HG03442 (cell line): ENCODE data around the gene PATJ.
"Not testable (repeated sequence)": the region's sequence is repeated elsewhere in the genome, so short reads cannot be mapped to it uniquely, and the experiment has no call there.

ENCODE experiments used
- ATAC-seq: cut with Tn5 transposase; IDR thresholded peaks from one replicate; pipeline ENCODE4 v1.9.1; 2021; ENCODE audit warnings: mild to moderate bottlenecking, moderate library complexity; ENCODE audit not compliant: unreplicated experiment

Gene PATJ

DNA sequence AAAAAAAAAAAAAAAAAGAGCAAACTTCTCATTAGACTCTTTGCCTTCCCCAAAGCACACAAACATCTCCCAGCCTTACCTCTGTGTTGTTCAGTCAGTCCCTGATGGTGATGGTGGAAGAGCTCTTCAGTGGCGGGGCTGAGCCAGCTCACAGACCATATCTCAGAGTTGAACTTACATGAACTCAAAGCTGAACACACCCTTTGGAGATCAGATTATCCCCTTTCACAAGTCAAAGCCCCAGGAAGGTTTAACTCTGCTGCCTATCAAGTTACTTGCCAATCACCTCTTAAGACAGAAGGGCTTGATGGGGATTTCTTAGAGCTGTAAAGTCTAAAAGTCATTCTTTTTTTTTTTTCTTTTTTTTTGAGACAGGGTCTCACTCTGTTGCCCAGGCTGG is 397.1 kb downstream of the PATJ start:
- ATAC-seq, result no peak

DNA sequence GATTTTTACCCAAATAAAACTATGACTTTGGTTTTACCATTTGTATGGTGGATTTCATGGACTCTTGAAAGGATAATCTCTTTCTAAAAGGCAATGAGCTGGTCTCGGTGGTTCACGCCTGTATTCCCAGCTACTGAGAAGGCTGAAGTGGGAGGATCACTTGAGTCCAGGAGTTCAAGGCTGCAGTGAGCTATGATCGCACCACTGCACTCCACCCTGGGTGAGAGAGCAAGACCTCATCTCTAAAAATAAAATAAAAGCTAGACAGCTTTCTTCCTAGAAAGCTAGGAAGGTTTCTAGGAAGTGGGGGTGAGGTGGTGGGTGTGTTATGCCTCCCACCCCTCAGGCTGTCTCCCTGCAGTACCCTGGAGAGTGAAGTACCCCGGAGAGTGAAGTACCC is 398.4 kb downstream of the PATJ start:
- no peak for ATAC-seq

GRCh38 chr1:62142496-62142895 is 400.2 kb downstream of the PATJ start:
- ATAC-seq, result no peak

- ATAC-seq, result peak; percentile 50
Observed at GRCh38 chr1:62144238-62144831, 402.1 kb downstream of the PATJ start.

DNA sequence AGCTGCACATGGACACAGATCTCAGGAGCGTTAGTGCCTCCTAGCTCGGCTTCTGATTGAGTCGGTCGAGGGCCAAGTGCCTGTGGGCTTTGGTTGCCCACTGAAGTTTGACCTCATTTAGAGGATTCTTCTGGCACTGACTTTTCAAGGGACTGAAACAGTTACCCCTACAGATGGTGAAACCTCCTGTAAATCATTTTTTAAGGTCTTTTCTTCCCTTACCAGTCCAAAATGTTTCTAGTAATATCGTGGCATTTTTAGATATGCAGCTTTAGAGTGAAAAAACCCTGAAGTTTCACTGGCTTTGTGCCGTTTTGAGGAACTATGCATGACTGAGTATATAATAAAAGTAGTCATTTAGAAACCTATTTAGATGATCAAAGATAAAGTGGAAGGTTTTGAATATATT is 417.7 kb downstream of the PATJ start:
- ATAC-seq, result peak; percentile 78

- ATAC-seq, result no peak
Observed at GRCh38 chr1:62161711-62162110, 419.4 kb downstream of the PATJ start.

DNA sequence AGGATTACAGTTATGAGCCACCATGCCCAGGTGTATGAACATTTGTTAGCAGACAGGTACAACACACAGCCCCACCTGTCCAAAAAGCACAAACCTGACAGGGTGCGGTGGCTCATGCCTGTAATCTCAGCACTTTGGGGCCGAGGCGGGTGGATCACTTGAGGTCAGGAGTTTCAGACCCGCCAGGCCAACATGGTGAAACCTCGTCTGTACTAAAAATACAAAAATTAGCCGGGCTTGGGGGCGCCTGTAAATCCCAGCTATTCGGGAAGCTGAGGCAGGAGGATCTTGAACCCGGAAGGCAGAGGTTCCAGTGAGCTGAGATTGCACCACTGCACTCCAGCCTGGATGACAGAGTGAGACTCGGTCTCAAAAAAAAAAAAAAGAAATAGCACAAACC is 428.1 kb downstream of the PATJ start:
- ATAC-seq, result not testable (repeated sequence)

DNA sequence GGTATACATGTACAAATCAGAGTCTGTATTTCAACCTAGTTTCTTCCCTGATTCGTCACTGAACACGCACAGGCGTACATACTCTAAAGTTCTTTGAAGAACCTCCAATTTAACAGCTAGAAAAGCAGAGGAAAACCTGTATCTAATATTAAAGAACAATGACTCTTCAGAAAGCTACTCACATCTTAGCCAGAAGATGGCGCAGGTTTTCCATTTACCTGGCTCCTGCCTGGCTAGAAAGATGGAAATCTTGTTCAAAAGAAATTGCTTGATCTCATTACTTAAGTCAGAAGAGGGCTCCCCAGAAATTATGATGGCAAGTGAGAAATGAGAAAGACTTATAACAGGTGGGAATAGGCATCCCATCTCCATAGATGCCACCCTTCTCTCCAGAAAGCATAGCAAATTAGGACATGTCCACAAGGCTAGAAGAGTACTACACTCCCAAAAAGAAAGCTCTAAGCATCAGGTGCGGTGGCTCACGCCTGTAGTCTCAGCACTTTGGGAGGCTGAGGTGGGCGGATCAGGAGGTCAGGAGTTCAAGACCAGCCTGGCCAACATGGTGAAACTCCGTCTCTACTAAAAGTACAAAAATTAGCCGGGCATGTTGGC is 433.4 kb downstream of the PATJ start:
- no peak for ATAC-seq

GRCh38 chr1:62176597-62177312 is 434.5 kb downstream of the PATJ start:
- no peak for ATAC-seq

DNA sequence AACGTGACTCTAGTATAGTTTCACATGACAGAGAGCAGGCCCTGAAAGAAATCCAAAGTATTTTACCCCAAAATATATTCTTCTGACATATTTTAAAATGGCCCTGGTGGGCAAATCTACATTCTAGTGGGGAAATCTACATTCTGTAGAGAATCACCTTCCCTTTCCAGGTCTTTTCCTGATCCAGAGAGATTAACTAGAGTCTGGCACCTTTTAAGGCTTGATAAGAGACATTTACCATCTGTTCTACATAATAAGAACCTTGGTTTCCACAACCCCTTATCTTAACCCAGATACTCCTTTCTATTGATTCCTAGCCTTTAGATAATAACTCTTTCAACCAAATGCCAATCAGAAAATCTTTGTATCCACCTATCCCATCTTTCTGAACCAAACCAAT is 435.3 kb downstream of the PATJ start:
- no peak for ATAC-seq

GRCh38 chr1:62178372-62178771 is 436.1 kb downstream of the PATJ start:
- ATAC-seq, result no peak

DNA sequence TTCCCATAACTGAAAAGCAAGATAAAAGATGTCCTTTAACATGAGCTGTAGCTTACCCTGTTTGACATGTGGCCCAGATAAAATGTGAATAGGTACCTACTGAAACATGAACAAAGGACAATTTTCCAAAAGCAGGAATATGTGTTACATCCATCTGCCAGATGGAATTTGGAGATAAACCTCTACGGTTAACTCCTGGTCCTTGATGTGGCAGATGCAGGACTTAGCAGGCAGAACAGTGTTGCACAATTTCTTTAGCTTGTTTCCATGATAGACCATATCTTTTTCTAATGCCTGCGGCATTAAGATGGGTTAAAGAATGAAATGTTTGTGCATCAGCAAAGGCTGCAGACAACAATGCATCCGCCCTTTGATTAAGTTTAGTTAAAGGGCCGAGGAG is 437.8 kb downstream of the PATJ start:
- not testable (repeated sequence) for ATAC-seq

DNA sequence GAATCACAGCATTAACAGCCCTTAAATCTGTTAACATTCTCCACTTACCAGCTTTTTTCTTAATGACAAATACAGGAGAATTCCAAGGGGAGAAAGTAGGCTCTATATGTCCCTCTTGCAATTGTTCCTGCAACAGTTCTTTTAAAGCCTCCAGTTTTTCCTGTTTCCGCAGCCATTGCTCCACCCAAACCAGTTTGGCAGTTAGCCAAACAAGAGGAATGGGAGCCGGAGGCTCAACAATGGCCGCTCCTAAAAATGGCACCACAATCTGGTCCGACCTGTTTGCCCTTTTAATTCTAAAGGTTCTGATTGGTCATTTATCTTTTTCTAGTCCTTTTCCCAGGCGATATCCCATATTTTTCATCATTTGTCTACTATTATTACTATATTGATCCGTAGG is 438.4 kb downstream of the PATJ start:
- ATAC-seq, result no peak

- ATAC-seq, result no peak
Observed at GRCh38 chr1:62181532-62181931, 439.3 kb downstream of the PATJ start.

DNA sequence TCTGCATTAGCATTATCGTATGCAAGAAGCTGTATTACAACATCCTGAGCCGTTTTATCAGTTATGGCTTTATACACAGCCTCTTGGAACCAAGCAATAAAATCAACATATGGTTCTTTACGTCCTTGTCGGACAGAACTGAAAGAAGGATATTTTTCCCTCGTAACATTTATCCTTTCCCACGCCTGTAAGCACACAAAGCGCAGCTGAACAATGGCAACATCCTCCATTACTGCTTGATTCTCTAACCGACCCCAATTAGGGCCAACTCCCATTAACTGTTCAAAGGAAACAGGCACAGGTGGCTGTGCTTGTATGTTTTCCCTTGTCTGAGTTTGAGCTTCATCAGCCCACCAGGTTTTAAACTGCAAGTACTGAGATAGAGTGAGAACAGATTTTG is 439.9 kb downstream of the PATJ start:
- not testable (repeated sequence) for ATAC-seq

DNA sequence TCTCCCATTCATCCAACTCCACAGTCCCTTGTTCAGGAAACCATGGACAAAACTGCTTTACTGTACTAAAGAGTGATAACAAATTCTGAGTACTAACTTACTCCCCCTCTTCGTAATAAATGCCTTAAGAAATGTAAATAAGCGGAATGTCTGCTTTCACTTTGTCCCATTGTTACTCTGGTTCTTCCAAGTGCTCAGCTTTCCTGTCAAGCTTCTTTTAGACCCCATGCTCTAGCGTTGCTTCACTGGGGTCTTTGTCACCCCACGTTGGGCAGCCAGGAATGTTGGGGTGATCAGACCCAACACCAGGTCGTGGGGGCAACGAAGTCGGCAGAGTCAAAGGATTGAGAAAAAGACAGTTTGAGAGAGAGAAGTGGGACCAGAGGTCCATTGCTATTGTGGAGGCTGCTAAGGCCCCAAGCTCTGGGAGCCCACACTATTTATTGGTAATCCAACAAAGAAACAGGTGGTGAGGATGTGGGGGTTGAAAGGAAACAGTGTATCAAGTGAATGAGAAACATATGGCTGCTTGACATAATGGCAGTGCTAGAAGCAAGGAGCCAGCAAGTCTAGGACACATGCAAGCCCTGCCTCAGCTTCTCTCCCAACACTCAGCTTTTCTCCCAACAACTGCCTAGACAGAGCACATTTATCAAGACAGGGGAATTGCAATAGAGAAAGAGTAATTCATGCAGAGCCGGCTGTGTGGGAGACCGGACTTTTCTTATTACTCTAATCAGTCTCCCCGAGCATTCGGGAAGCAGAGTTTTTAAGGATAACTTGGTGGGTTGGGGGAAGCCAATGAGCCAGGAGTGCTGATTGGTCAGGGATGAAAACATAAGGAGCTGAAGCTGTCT is 441.1 kb downstream of the PATJ start:
- ATAC-seq, result not testable (repeated sequence)

GRCh38 chr1:62184336-62184735 is 442.1 kb downstream of the PATJ start:
- no peak for ATAC-seq

DNA sequence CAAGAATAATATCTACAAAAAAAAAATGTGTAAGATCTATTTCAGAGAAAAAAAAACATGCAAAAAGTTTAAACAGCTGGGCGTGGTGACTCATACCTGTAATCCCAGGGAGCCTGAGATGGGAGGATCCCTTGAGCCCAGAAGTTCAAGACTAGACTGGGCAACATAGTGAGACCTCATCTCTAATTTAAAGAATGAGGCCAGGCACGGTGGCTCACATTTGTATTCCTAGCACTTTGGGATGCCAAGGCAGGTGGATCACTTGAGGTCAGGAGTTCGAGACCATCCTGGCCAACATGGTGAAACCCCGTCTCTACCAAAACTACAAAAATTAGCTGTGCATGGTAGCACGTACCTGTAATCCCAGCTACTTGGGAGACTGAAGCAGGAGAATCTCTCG is 443.0 kb downstream of the PATJ start:
- ATAC-seq, result not testable (repeated sequence)

DNA sequence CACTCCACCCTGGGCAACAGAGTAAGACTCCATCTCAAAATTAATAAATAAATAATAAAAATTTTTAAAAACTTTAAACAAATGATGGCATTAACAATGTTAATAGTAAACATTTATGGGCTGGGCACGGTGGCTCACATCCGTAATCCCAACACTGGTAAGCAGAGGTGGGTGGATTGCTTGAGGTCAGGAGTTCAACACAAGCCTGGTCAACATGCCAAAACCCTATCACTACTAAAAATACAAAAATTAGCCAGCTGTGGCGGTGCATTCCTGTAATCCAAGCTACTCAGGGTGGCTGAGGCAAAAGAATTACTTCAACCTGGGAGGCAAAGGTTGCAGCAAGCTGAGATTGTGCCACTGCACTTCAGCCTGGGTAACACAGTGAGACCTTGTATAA is 443.4 kb downstream of the PATJ start:
- no peak for ATAC-seq

DNA sequence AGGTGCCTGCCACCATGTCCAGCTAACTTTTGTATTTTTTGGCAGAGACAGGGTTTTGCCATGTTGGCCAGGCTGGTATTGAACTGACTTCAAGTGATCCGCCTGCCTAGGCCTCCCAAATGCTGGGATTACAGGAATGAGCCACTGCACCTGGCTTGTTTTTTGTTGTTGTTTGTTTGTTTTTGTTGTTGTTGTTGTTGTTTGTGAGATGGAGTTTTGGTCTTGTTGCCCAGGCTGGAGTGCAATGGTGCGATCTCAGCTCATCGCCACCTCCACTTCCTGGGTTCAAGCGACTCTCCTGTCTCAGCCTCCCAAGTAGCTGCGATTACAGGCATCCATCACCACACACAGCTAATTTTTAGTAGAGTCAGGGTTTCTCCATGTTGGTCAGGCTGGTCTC is 445.3 kb downstream of the PATJ start:
- ATAC-seq, result no peak

- ATAC-seq, result no peak
Observed at GRCh38 chr1:62188111-62188510, 445.8 kb downstream of the PATJ start.
